CD4-positive, alpha-beta T cell (primary cell): ENCODE measurements around the gene FADD. TPM values are rescaled to one million over a fixed set of nuclear protein-coding genes. Genes with fewer than 3 reads are reported as not detected.

Experiments
- ATAC-seq: fragments of 200-7000 bp; cut with Tn5 transposase; one replicate; pipeline ENCODE4 v1.10.0; 2022; ENCODE audit warnings: mild to moderate bottlenecking; ENCODE audit not compliant: poor library complexity
- CTCF ChIA-PET: fragments of 350-600 bp; sonication (Branson Sonifier 250); formaldehyde crosslinking; loops from one replicate; lab custom pipeline; 2021; ENCODE audit warnings: antibody characterized with exemption, inconsistent platforms; lab: Charles Lee
- POLR2A ChIA-PET: fragments of 350-600 bp; sonication (Branson Sonifier 250); formaldehyde crosslinking; loops from one replicate; lab custom pipeline; 2021; ENCODE audit warnings: antibody characterized with exemption, inconsistent platforms; lab: Charles Lee
- DNase-seq, 14 experiments: peaks; one replicate each; pipeline ENCODE4 v3.0.0-alpha.2; 2013 to 2020; ENCODE audit warnings: mixed read lengths in 2 of 14
- H3K27ac ChIP-seq, 2 donors: one replicate each; pipeline versions ENCODE4 v1.5.1 to v1.7.0; 2013; ENCODE audit warnings: low read length in 2 of 2, low read depth in 1 of 2, mild to moderate bottlenecking in 1 of 2
- H3K27me3 ChIP-seq, 2 experiments: 1 replicate in 1 of 2; 2 replicates in 1 of 2; pipeline versions ENCODE4 v1.6.1 to v1.7.0; 2013; ENCODE audit warnings: low read length in 2 of 2, control low read depth in 1 of 2, mild to moderate bottlenecking in 1 of 2, moderate library complexity in 1 of 2; ENCODE audit not compliant: insufficient read depth in 2 of 2, control insufficient read depth in 1 of 2
- H3K36me3 ChIP-seq: one replicate; pipeline ENCODE4 v1.6.1; 2013; ENCODE audit warnings: low read length, control low read depth; ENCODE audit not compliant: insufficient read depth
- H3K4me1 ChIP-seq: one replicate; pipeline ENCODE4 v1.6.1; 2013; ENCODE audit warnings: low read length, control low read depth; ENCODE audit not compliant: insufficient read depth
- H3K4me3 ChIP-seq: one replicate; pipeline ENCODE4 v1.5.1; 2013; ENCODE audit warnings: mild to moderate bottlenecking, low read length, moderate library complexity
- H3K9me3 ChIP-seq, 2 experiments: 1 replicate in 1 of 2; 2 replicates in 1 of 2; pipeline versions ENCODE4 v1.6.1 to v1.7.0; 2013; ENCODE audit warnings: low read length in 2 of 2, mild to moderate bottlenecking in 2 of 2, control low read depth in 1 of 2, moderate library complexity in 1 of 2; ENCODE audit not compliant: control insufficient read depth in 1 of 2, insufficient read depth in 1 of 2
- H3K27ac Mint-ChIP-seq: one replicate; pipeline ENCODE4 v1.8.0; 2020; ENCODE audit warnings: mixed read lengths
- H3K27me3 Mint-ChIP-seq: one replicate; pipeline ENCODE4 v1.8.0; 2021; ENCODE audit warnings: mixed read lengths
- H3K36me3 Mint-ChIP-seq: one replicate; pipeline ENCODE4 v1.8.0; 2021; ENCODE audit warnings: low read depth, mixed read lengths
- H3K4me1 Mint-ChIP-seq: one replicate; pipeline ENCODE4 v1.8.0; 2021; ENCODE audit warnings: low read depth, mixed read lengths
- H3K4me3 Mint-ChIP-seq: one replicate; pipeline ENCODE4 v1.8.0; 2020; ENCODE audit warnings: mild to moderate bottlenecking, mixed read lengths
- H3K9me3 Mint-ChIP-seq: one replicate; pipeline ENCODE4 v1.8.0; 2020; ENCODE audit warnings: mixed read lengths
- CTCF ChIP-seq: fragments of 200-600 bp; IDR thresholded peaks from one replicate; pipeline ENCODE4 v1.8.0; 2022; ENCODE audit warnings: antibody characterized with exemption, mild to moderate bottlenecking
- intact Hi-C, 2 experiments: fragments of 100-400 bp; cut with DNase I in 1 of 2; cut with micrococcal nuclease in 1 of 2; formaldehyde crosslinking; loops; one replicate each; pipeline versions ENCODE4 v1.15.1 to v1.9.0; 2023 to 2025; cut with DNase I, micrococcal nuclease
- total RNA-seq, 174 experiments: library from RNA in 2 of 174; stranded (reverse) in 2 of 174; gene quantifications; one replicate each; pipeline ENCODE4 v1.2.3 and lab custom pipeline; 2021 to 2026

Gene FADD
- total RNA-seq, 2 experiments from 2014 or later: 14.5 to 16.5 TPM

GRCh38 chr11:70242885-70243284 is 39.8 kb downstream of the FADD start:
- Histone ChIP-seq H3K27ac (no peak overlapping the region), H3K4me3 (no peak overlapping the region), H3K36me3 (no peaks in the 10 kb centered on the region), H3K4me1 (no peaks in the 10 kb centered on the region), H3K9me3 (no peaks in the 10 kb centered on the region), H3K27me3 (no peaks in the 10 kb centered on the region)
- ChIA-PET POLR2A (no interaction called here), CTCF (no interaction called here)
- Mint-ChIP-seq H3K36me3 (no peaks in the 10 kb centered on the region), H3K27ac (no peak overlapping the region), H3K27me3 (peaks cover 10% of the 10 kb centered on the region), H3K9me3 (no peaks in the 10 kb centered on the region), H3K4me1 (no peaks in the 10 kb centered on the region), H3K4me3 (no peak overlapping the region)
- no peak for TF ChIP-seq CTCF
- DNase-seq (no peak), ATAC-seq (no peak)
- intact Hi-C loops: no loop called here

GRCh38 chr11:70243912-70244652 is 41.0 kb downstream of the FADD start:
- H3K4me3 ChIP-seq: no peak overlapping the region
- CTCF ChIA-PET: no interaction called here
- no peaks in the 10 kb centered on the region for H3K27me3 ChIP-seq
- H3K9me3 ChIP-seq: no peaks in the 10 kb centered on the region
- H3K36me3 ChIP-seq: no peaks in the 10 kb centered on the region
- Mint-ChIP-seq H3K4me3 (no peak overlapping the region), H3K27ac (no peak overlapping the region), H3K36me3 (no peaks in the 10 kb centered on the region), H3K27me3 (peaks cover 8% of the 10 kb centered on the region), H3K9me3 (no peaks in the 10 kb centered on the region), H3K4me1 (no peaks in the 10 kb centered on the region)
- no peak for DNase-seq
- POLR2A ChIA-PET: no interaction called here
- no peak for ATAC-seq
- H3K4me1 ChIP-seq: no peaks in the 10 kb centered on the region
- no peak overlapping the region for H3K27ac ChIP-seq
- intact Hi-C loops: no loop called here
- no peak for TF ChIP-seq CTCF

- Histone ChIP-seq H3K9me3 (no peaks in the 10 kb centered on the region), H3K27ac (no peak overlapping the region), H3K4me3 (no peak overlapping the region), H3K36me3 (no peaks in the 10 kb centered on the region), H3K4me1 (no peaks in the 10 kb centered on the region), H3K27me3 (no peaks in the 10 kb centered on the region)
- ChIA-PET POLR2A (no interaction called here), CTCF (no interaction called here)
- no peak overlapping the region for H3K4me3 Mint-ChIP-seq
- ATAC-seq (no peak), DNase-seq (no peak)
- TF ChIP-seq CTCF: no peak
- intact Hi-C loops: no loop called here
- no peaks in the 10 kb centered on the region for H3K36me3 Mint-ChIP-seq
- H3K4me1 Mint-ChIP-seq: no peaks in the 10 kb centered on the region
- H3K9me3 Mint-ChIP-seq: no peaks in the 10 kb centered on the region
- no peak overlapping the region for H3K27ac Mint-ChIP-seq
- H3K27me3 Mint-ChIP-seq: peaks cover 8% of the 10 kb centered on the region
Observed at GRCh38 chr11:70244698-70245097, 41.6 kb downstream of the FADD start.
